HG03025 (cell line): ENCODE data around the gene ANKRD52.
A peak's percentile ranks its signal among the peaks of the same experiment; 100 is the strongest.
"Not testable (repeated sequence)": the region's sequence is repeated elsewhere in the genome, so short reads cannot be mapped to it uniquely, and the experiment has no call there.

Experiments
- ATAC-seq: cut with Tn5 transposase; IDR thresholded peaks from one replicate; pipeline ENCODE4 v1.9.1; 2021; ENCODE audit warnings: mild to moderate bottlenecking, moderate library complexity; ENCODE audit not compliant: unreplicated experiment, low FRiP score

The ANKRD52 gene

DNA sequence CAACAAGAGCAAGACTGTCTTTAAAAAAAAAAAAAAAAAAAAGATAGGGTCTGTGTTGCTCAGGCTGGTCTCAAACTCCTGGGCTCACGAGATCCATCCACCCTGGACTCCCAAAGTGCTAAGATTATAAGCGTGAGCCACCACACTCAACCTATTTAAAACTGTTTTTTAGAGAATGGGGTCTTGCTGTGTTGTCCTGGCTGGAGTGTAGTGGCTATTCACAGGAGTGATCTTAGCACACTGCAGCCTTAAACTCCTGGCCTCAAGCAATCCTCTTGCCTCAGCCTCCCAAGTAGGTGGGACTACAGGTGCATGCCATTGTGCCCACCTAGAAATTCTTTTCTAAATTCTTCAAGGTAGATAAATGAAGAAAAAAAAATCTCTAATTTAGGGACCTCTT, 16.1 kb upstream of the ANKRD52 start:
- no peak for ATAC-seq

DNA sequence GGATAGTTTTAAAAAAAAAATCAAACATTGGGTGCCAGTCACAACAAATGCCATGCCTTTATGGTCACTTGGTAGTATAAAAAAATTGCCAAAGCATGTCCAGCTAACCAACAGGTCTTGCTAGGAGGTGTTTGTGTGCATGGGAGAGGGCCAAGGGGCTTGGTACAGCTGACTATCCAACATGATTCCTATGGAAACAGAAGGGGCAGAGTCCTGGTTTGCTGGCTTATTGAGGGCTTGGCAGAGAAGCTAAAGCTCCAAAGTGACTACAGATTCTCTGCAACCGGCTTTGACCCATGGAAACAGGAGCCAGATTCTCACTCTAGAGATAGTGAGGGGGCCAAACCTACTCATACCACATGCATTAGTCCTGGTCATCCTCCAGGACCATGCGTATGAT, 14.3 kb upstream of the ANKRD52 start:
- ATAC-seq = not testable (repeated sequence)

DNA sequence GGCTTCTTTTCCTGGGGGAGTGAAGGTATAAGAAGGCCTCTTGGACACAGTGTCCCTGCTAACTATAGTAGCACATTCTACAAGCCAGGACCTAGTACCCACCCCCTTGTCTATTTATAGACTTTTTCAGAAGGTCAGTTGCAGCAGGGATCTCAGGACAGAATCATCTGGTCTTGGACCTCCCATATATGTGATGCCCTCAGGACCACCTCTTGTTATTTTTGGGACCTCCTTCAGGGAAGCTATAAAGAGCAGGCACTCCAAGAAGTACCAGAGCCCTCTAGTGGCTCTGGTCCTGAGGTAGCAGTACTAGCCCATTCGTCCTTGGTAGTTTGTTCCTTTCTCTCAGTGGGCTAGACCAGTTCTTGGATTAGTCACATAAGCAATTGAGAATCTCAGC, 12.8 kb upstream of the ANKRD52 start:
- no peak for ATAC-seq

DNA sequence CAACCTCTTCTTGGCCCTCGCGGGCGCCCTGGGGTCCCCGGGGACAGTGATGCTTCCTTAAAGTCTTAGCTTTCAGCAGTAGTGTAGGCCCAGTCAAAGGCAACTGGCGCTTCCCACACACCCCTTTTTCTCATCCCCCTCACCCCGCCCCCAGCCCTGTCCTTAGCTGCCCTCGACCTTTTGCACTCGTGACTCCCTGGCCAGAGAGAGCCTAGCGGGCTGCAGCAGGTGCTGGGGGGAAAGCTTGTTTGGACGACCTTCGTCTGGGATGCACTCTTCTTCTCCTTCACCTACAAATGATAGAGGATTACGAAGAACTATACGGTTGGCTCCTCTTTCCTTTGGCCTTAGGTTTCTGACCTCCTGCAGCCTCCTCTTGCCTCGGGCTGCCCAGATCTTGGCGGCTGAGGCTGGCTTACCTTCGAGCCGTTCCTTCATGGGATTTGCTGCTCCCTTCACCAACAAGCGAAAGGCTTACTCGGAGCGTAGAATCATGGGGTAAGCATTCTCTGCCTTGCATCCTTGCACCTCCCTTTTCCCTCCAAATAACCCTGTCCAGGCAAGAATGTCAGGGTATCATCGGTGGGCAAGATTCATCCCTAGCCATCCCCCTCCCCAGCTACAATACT, 9.4 kb upstream of the ANKRD52 start:
- peak; percentile 21 for ATAC-seq

DNA sequence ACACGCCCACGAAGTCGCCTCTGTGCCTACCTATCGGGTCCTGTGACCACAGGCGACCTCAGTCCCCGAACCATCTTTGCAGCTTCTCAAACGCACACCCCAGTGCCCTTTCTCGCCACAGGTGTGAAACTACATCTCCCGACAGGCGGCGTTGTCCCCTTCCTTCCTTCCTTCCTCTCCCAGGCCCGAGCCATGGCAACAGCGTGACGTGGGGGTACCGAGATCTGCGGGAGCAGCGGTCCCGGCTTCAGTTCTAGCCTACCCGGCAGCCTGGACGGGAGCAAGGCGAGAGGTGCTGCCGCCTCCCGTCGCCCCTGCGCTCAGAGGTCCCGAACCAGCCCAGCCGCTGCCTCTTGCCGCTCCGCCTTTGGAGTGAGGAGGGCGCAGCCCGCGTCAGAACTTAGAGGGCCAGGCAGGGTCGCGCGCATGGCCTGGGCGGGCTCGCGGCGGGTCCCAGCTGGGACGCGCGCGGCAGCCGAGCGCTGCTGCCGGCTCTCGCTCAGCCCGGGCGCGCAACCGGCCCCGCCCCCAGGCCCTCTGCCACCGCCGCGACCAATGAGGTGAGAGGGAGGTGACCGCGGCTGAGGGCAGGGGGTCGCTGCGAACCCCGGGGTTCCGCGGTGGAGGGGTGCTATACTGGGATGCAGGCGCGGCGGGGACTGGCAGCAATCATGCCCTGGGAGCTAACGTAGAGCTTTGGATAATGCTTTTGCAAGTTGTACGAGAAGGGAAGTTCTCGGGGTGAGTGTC, 8.7 kb upstream of the ANKRD52 start, which contains the start of gene COQ10A:
COQ10A (plus strand) TSS at position 250 of the 750 bp plus-strand sequence; CDS start at position 427, 177 bp downstream.
- ATAC-seq = peak; percentile 71

DNA sequence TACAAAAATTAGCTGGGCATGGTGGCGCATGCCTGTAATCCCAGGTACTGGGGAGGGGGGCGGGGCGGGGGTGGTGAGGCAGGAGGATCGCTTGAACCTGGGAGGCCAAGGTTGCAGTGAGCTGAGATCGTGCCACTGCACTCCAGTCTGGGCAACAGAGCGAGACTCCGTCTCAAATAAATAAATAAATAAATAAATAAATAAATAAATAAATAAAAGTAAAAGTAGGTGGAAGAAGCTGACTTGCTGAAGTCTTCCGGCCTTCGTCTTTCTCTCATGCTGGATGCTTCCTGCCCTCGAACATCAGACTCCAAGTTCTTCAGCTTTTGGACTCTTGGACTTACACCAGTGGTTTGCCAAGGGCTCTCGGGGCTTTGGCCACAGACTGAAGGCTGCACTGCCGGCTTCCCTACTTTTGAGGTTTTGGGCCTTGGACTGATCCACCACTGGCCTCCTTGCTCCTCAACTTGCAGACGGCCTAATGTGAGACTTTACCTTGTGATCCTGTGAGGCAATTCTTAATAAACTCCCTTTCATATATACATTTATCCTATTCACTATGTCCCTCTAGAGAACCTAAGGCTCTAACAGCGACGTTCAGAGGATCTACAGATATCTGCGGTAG, 8.0 kb upstream of the ANKRD52 start:
- ATAC-seq = not testable (repeated sequence)

DNA sequence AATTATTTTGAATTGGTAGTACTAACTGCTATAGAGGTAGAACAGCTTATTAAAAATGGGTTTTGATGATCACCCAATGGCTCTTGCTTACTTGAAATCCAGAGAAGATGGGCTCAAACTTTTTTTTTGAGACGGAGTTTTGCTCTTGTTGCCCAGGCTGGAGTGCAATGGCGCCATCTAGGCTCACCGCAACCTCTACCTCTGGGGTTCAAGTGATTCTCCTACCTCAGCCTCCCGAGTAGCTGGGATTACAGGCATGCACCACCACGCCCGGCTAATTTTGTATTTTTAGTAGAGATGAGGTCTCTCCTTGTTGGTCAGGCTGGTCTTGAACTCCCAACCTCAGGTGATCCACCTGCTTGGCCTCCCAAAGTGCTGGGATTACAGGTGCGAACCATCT, 4.8 kb upstream of the ANKRD52 start:
- not testable (repeated sequence) for ATAC-seq

DNA sequence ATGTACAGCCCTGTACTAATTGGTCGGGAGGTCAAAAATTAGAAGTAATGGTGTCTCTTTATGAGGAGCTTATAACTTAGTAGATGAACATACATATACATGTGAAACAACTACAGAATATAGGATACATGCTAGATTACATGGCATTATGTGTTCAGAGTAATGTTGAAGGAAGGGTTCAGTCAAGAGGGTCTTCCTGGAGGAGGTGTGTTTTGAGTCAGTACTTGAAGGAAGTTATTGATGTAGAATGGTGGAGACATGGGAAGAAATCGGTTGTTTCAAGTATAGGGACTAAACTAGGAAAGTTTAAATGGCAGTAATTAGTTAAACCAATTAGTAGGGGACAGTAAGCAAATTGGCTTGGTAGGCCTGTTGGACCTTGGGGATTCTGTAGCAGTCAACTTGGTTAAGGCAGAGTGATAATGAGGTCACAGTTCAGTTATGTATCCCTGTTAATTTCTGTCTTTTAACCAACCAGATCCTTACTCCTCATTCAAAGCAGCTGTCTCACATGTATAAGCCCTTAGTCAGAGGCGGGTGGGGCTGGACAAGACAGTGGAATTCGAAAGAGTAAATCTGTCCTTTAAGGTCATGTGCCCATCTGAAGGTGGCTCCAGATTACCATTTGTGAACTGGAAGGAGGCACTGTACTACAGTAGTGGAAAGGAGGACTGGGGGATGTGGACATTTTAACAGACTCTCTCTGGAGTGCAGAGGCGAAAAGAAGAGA, 3.5 kb upstream of the ANKRD52 start:
- ATAC-seq = no peak

DNA sequence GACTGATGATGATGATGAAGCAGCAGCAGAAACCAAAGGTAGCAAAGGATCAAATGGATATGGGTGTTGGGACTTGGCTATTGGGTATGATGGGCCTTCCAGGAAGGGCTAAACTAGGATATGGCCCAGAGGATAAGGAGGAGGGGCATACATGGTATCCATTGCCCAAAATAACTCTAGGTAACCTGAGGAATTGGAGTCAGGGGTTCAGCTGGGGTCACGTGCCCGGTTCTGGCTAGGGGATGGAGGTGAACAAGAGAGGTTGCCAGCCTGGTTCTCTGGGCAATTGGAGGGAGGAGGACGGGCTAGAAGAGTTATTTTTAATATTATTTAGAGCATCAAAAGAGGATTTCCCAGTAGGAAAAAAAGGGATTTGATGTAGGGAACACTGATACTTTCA, 2.7 kb upstream of the ANKRD52 start:
- no peak for ATAC-seq

DNA sequence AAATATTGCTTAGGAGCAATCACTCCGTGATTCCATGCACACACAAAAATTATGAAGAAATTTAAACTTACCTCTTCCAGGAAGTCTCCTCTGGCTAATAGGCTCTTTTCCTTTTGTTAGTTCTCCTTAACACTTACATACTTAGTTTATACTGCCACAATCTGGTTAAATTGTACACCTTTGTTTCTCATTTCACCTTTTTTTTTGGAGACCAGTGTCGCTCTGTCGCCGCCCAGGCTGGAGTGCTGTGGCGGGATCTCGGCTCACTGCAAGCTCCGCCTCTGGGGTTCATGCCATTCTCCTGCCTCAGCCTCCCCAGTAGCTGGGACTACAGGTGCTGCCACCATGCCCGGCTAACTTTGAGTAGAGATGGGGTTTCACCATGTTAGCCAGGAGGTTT, 2.2 kb upstream of the ANKRD52 start:
- ATAC-seq = no peak

DNA sequence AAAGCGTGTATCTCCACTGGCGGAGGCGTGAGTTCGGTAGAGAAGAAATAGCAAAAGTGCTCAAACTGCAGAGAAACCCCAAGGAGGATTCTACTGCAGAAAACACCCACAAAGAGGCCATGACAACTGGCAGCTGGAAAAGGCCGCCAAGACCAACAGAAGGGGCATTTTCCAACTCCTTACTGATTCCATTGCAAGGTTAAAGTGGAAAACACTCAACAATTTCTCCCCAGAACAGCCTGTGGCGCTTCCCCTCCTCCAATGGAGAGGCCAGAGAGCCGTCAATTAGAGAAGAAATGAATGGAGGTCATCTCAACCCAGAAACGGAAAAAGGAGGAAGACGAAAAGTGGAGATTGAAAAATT, 618 bp upstream of the ANKRD52 start:
- ATAC-seq = no peak

DNA sequence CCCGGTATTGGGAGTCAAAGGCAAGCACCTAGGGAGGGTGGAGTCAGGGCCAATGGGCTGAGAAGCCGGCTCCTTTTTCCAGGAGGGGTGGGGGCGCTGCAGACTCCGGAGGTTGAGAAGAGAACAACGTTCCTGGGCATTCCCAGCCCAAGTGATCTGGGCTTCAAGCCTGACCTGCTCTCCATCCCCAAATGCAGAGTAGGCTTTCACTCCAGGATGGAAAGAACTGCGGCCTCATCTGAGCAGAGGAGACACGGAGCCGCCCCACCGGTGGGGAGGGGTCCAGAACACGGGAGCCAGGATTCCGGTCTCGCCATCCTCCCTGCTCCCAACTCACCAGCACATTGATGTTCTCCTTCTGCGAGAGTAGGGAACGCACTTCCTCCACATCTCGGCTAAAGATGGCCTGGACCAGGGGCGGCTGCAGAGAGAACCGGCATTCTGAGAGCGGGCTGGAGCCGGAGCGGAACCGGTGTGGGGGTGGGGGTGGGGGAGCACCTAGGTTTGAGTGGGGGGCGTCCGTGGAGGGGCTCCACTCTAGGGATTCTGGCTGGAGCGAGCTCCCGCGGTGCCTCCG, 605 bp downstream of the ANKRD52 start:
- ATAC-seq = no peak

DNA sequence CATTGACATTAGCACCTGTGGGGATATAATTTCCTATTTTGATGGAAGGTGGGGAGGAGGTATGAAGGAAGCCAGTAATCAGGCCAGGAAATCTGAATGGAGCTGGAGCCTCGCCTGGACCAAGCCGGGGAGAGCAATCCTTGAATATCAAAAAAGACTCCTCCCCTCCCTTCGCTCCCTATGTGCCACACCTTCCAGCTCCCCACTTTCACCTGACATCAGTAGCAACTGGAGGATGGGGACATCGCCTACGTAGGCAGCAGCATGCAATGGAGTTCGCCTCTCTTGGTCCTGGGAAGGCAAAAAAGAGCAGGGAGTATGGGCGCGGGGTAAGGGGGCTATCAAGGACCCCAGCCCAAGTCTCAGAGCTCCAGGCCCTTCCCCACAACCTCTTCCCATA, 1.1 kb downstream of the ANKRD52 start:
- no peak for ATAC-seq

DNA sequence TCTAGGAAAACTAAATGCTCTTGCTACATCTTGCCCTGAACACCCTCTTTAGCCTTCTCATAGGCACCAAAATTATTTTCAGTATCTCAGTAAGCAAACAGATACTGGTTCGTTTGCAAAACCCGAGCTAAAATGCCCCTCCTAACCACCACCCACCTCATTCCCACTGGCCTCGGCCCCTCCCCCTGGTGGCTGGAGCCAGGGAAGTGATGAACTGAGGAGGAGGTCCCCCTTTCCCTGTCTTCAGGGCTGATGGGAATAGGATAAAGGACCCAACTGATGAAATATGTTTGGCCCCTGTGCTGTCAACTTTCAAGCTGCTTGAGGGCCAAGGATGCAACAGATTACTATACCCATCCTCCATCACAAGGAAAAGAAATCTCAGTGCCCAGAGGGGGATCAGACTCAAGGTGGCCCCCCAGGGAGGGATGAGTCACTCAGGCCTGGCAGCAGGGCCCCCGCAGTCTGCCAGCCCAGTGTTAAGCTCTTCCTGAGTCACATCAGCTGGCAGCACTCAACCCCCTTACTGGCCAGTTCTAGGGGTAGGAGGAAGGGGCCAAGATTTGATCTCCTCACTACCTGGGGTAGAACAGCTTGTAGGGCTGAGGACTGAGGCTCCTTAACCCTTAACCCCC, 1.7 kb downstream of the ANKRD52 start:
- ATAC-seq = no peak

DNA sequence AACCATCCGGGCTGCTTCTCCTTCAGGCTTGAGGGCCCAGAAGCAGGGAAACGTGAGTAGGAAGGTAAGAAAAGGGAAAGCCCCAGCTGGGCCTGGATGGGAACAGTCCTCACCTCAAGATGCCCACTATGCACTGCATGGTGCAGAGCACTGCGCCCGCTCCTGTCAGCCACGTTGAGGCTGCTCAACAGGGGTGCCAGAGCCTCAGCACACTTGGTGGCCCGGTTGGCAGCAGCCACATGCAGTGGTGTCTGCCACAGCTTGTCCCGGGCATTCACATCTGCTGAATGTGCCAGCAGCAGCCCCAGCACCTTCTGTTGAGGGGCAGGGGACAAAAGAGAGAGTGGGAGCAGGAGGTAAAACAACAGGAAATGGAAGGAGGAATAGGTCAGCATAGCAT, 2.5 kb downstream of the ANKRD52 start:
- ATAC-seq = no peak

DNA sequence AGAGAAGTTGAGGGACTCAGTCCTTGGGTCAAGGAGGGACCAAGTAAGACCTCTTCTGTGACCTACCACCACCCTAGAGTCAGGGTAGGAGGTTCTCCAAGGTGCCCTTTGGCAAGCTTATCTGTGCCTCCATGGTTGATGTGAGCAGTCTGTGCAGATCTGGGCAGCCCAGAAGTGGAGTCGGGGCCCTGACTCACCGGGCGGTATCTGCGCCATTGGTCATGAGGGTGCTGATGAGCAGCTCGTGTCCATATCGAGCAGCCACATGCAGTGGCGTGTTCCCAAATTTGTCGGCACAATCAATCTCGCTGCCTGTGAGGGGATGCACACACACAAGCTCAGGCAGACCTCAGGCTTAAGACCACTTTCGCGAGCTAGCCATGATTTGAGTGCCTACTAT, 5.1 kb downstream of the ANKRD52 start:
- no peak for ATAC-seq

DNA sequence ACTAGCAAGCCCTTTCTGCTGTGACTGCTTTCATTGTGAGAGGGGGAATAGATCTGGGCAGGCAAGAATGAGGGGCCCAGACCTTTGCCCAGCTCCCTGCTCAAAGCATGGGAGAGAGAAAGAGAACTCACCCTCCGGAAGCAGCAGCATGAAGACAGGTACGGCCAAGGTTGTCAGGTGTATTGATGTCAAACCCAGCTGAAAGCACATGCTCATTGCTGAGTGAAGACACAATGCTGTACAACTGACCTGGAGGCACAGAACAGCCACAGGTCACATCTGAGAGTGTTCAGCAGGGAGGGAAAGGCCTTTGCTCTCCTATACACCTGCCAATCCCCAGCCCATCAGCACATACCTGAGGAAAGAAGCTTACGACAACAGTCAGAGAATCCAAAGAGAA, 5.5 kb downstream of the ANKRD52 start:
- no peak for ATAC-seq

DNA sequence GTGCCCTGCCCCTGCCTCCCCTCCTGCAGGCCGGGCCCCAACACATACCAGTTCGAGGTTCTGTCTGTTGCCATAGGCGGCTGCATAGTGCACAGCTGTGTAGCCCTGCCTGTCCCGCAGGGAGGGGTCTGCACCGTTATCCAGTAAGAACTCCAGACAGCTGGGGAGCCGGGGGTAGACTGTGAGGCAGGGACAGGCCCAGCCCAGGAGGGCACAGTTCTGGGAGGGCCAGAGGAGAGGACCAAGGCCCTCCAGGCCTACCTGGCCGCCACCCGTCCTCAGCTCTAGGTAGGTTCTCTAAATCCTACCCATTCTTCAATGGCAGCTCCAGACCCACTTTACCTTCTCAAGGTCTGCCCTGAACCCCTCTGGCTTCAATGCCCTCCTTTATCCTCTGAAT, 9.5 kb downstream of the ANKRD52 start:
- ATAC-seq = no peak

DNA sequence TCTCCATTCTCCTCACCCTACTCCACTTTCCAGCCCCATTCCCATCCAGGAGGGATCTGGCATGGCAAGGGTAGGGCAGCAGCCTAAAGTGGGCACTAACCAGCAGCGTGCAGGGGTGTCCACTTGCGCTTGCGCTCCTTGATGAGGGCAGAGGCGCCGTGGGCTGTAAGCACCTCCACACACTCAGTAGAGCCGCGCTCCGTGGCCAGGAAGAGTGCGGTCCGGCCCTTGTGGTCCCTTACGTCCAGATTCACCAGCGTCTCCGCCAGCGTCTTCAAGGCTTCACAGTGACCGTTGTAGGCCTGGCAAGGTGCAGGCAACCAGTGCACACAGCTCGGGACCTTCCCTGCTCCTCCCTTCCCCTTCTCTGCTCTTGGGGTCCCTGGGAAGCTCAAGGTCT, 10.3 kb downstream of the ANKRD52 start:
- ATAC-seq = no peak

DNA sequence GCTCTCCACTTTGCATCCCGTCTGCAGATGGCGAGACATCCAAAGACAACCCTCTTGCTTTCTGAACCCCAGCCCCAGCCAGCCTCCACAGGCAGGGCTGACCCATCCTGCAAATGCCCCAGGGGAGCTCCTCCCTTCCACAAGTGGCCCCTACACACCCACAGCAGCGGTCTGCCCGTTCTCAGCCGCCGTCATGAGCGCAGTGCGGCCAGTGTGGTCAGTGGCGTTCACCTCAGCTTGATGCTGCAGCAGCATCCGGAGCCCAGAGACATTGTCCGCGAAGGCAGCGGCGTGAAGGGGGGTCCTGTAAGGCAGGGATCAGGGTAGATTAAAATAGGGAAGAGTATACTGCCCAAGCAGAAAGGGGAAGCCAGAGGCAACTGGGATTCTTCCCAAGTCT, 13.7 kb downstream of the ANKRD52 start:
- ATAC-seq = no peak
